SK-N-DZ (cell line): ENCODE results near the gene MCFD2. TPM values are rescaled to one million over a fixed set of nuclear protein-coding genes. Genes with fewer than 3 reads are reported as not detected.

Source experiments
- DNase-seq: peaks from one replicate; pipeline ENCODE4 v3.0.0-alpha.2; 2015; ENCODE audit warnings: low spot score
- polyA plus RNA-seq, 2 experiments: library from polyadenylated mRNA; depleted of rRNA; stranded (reverse); fragments of >200 nt; gene quantifications; 2 replicates each; pipeline ENCODE4 v1.2.3, GENCODE V29; 2014

Gene MCFD2
- 57.1 and 72.9 TPM in 2 replicates for polyA plus RNA-seq (2014; cell fraction: cytosol; rRNA removed)
- 28.8 and 33.3 TPM in 2 replicates for polyA plus RNA-seq (2014; cell fraction: nucleus; rRNA removed)

DNA sequence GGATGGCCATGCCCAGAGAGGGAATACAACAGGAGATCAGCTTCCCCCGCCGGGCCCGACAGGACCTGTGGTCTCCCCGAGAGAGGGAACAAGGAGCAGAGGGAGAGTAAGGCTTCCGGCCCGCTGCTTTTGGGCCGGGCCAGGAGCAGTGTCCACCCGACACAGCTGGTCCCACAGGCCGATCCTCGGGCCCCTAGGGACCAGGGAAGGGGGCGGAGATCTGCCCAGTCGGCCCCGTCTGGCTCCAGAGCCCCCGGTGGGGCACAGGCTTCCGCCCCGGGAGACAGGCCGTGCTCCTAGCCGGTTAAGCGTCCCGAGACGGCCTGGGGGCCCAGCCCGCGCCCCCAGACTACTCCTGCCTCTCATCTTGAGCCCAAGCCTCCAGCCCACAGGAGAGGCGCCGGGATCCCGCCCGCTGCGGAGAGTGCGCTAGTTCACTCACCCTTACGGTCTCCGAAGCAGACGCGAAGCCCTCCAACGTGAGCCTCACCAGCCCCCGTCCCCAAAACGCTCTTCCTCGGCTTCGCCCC is at the start of gene MCFD2:
Gene MCFD2, minus strand, starts transcription at position 526 of the 530 bp plus-strand sequence. CDS start 6,635 bp downstream, outside the sequence.
- no peak for DNase-seq

- no peak for DNase-seq
Observed at GRCh38 chr2:46964835-46965560, 49.4 kb upstream of the MCFD2 start.

- no peak for DNase-seq
Observed at GRCh38 chr2:46963941-46964673, 48.5 kb upstream of the MCFD2 start.

GRCh38 chr2:46963210-46963609 is 47.6 kb upstream of the MCFD2 start:
- DNase-seq = no peak

DNA sequence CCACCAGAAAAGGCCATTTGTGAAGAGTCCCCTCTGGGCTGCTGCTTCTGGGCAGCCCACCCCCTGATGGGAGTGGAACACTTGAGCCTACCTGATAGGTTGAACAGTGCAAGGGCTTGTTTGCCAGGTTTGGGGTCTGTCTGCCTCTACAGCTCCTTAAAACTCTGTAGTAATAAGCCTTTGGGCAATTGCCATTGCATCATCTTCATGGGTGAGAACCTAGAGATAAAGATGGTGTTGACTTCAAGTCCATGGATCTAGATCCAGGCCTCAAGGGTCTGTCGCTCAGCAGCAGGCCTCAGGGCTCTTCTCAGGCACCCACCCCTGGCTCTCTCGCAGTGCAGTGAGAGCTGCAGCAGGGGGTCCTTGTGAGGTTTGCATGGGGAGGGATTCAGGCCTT is 47.1 kb upstream of the MCFD2 start:
- no peak for DNase-seq

DNA sequence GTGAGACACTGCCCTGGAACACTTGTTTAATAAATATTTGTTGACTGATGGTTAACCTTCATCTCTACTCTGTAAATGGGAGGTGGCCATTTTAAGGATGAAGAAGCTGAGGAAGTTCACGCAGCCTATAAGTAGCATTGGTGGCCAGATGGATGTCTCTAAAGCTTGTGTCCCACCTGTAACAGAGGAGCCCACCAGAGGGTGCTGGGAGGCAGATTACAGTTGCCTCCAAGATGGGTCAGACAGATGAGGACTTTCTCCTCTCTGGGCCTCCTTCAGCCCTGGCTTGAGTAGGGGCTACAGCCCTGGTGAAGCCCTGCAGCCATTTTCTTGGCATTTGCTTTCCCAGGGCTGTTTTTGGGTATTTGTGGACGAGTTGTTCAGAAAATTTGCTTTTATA is 45.0 kb upstream of the MCFD2 start:
- no peak for DNase-seq

- no peak for DNase-seq
Observed at GRCh38 chr2:46958431-46959017, 42.9 kb upstream of the MCFD2 start.

DNA sequence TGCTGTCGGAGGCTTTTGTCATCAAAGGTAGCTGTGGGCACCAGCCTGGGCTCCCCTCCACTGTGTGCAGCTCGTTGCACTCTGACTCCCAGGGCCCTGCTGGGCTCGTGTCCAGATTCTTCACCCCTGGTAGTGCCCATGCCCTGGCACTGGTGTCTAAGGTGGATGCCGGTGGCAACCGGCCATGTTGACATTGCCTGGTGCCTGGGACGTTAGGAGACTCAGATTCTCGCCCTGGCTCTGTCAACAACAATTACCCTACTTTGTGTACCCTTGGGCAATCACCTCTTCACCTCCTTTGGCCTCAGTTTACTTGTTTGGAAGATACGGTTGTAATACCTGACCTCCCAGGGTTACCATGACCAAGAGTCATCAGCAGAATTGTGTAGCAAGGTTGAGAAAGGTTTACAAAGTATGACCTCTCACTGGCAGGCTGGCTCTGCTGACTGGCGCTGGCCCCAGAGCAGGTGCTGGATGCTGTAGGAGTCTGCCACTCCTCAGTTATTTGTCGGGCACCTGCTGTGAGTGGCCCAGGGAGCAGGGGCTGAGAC is 41.5 kb upstream of the MCFD2 start:
- no peak for DNase-seq

- DNase-seq = no peak
Observed at GRCh38 chr2:46955764-46956163, 40.2 kb upstream of the MCFD2 start.

DNA sequence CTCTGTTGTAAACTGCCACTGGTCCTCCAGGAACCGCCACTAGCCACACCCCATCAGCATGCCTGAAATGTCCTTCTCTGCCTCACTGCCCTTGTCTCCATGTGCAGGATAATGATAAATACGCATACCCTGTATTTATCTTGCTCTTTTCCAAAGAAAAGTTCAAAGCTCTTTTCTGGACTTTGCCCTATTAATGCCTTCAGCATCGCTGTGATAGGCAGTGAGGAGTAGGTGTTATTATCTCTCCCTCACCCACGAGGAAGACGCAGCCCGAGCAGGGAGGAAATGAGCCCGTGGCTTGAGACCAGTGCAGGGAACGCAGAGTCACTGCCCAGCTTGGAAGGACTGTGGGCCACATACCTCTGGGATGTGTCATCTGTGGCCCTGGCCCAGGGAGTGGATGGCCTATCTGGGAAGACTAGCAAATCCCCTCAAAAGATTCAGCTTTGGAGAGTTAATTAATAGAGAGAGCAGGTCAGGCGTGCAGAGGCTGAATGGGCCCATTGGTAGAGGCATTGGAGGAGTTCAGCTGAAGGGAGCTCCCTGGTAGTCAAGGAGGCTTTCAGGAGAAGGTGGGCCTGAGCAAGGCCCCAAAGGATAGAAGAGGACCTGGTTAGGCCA is 39.5 kb upstream of the MCFD2 start:
- DNase-seq = no peak

- DNase-seq = no peak
Observed at GRCh38 chr2:46952171-46952570, 36.6 kb upstream of the MCFD2 start.

GRCh38 chr2:46951290-46952064 is 35.9 kb upstream of the MCFD2 start:
- DNase-seq = no peak

- DNase-seq = no peak
Observed at GRCh38 chr2:46950314-46950713, 34.7 kb upstream of the MCFD2 start.

DNA sequence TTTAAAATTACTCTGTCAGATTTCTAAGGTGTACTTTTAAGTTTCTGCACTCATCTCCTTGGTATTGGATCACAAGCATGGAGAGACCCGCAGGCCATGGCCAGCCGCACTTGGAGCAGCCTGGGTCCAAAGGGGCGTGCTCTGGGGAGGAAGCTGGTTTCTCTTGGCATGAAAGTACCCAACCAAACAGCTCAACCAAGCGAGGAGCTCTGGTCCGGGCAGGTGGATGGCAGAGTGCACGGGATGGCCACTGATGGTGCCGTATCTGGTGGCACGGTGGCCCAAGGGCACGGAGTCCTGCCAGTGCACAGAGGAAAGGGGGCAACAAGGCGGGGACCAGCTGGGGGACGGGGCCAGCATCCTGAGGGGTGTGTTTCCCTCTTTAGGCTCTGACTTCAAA is 32.2 kb upstream of the MCFD2 start:
- no peak for DNase-seq

GRCh38 chr2:46945671-46946070 is 30.1 kb upstream of the MCFD2 start:
- no peak for DNase-seq

GRCh38 chr2:46943881-46944798 is 28.5 kb upstream of the MCFD2 start:
- DNase-seq = no peak

GRCh38 chr2:46942891-46943626 is 27.5 kb upstream of the MCFD2 start:
- DNase-seq = no peak

DNA sequence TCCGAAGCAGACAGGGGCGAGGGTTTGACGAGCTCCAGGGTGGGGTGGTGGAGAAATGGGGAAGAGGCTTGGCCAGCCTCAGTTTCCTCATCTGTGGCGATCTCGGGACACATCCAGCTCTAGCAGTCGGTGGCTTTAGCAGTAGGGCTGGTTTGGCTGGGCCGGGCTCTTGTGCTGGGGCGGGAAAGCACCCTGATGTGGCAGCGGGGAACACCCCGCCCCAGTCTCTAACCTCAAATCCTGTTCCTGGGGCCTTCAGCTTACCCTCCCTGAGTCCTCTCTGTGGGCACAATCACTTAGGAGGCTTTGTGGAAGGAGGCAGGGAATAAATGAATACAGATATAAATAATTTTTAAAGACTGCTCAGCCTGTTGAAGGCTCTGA is 26.5 kb upstream of the MCFD2 start:
- DNase-seq = no peak
